ENCODE measurements around the gene SLC6A20.
A peak's percentile ranks its signal among the peaks of the same experiment; 100 is the strongest.
"Not testable (repeated sequence)": the region's sequence is repeated elsewhere in the genome, so short reads cannot be mapped to it uniquely, and the experiment has no call there.

Gene SLC6A20

DNA sequence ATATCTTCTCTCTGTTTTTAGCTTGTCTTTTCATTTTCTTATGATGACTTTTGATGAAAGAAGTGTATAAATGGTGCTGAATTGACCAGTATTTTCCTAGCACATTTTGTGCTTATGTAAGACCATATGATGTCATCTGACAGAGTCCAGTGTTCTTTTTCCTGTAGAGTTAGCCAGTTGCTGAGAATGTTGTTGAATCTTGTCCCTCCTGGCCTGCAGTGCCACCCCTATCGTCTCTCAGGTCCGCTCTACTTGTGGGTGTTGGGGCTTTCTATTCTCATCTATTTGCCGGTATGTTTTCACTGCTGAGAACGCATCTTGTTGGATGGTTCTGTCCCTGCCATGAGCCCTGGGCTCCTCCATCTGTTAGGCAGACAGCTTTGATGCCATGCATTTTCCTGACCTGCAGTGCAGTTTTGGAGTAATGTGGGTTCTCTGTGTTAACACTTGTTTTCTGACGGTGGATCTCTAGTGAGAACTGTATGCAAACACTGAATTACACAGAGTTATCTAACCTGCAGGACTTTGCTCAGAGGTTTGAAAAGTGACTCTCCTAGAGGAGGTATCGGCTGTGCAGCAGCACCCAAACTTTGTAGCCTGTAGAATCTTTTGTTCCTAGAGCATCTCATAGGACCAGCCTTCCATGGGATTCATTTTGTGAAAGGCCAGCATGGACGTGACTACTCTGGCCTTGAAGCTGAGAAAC, 44.6 kb downstream of the SLC6A20 start:
- H3K79me2 ChIP-seq (ENCODE audit: insufficient read depth, low read length) = no peaks in the 10 kb centered on the region
- H4K20me1 ChIP-seq (ENCODE audit: insufficient read depth, low read length) = no peaks in the 10 kb centered on the region; the same call in 1 of the 2 replicates
- no peak overlapping the region for H2AFZ ChIP-seq (ENCODE audit: low read depth, low read length)
- H3K9ac ChIP-seq (ENCODE audit: low read depth, low read length) = no peak overlapping the region
- 0 out of 2 replicates have a peak overlapping the region, but pooled peaks have one; percentile 18 for H3K27ac ChIP-seq (ENCODE audit: low read length)
- H3K4me2 ChIP-seq (ENCODE audit: insufficient read depth, low read length) = no peak overlapping the region
- H3K9me3 ChIP-seq (ENCODE audit: insufficient read depth, low read length, severe bottlenecking) = no peaks in the 10 kb centered on the region
- ATAC-seq (ENCODE audit: insufficient read depth, low read depth) = no peak
- TF ChIP-seq CTCF (IDR thresholded peaks at IDR 0.05; ENCODE audit: borderline replicate concordance, extremely low read depth, low read length, poor library complexity, severe bottlenecking) (no peak), EZH2 (IDR thresholded peaks at IDR 0.05; ENCODE audit: borderline replicate concordance, low read depth, low read length, severe bottlenecking) (no peak)
- H3K4me1 ChIP-seq (ENCODE audit: insufficient read depth, low read length) = no peaks in the 10 kb centered on the region
- no peak for DNase-seq
- no peak overlapping the region for H3K4me3 ChIP-seq (ENCODE audit: low read depth in 1 of 2, low read length in 2 of 2)
- no peaks in the 10 kb centered on the region for H3K27me3 ChIP-seq (ENCODE audit: insufficient read depth, low read length, poor library complexity)
- H3K36me3 ChIP-seq (ENCODE audit: insufficient read depth, low read length) = peaks cover 14% of the 10 kb centered on the region; the same call in 1 of the 2 replicates

DNA sequence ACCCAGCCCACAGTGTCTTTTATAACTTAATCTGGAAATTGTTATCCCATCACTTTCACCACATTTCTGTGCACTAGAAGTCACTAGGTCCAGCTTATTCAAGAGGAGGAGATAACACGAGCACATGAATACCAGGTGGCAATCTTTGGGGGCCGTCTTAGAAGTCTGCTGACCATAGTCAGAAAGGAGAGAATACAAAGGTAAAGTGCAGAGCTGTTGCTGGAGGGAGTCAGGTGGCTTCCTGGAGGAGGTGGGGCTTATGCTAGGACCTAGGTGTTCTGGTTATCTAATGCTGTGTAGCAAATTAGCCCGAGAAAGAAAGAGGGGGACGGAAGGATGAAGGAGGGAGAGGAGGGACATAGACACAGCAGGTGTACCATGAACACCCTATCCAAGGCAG, 46.5 kb downstream of the SLC6A20 start:
- H3K27ac ChIP-seq (ENCODE audit: low read length) = no peak overlapping the region
- H3K9ac ChIP-seq (ENCODE audit: low read depth, low read length) = no peak overlapping the region
- H3K27me3 ChIP-seq (ENCODE audit: insufficient read depth, low read length, poor library complexity) = no peaks in the 10 kb centered on the region
- DNase-seq = no peak
- H3K79me2 ChIP-seq (ENCODE audit: insufficient read depth, low read length) = no peaks in the 10 kb centered on the region
- no peak overlapping the region for H2AFZ ChIP-seq (ENCODE audit: low read depth, low read length)
- TF ChIP-seq CTCF (IDR thresholded peaks at IDR 0.05; ENCODE audit: borderline replicate concordance, extremely low read depth, low read length, poor library complexity, severe bottlenecking) (no peak), EZH2 (IDR thresholded peaks at IDR 0.05; ENCODE audit: borderline replicate concordance, low read depth, low read length, severe bottlenecking) (no peak)
- H3K36me3 ChIP-seq (ENCODE audit: insufficient read depth, low read length) = peaks cover 30% of the 10 kb centered on the region
- no peaks in the 10 kb centered on the region for H3K4me1 ChIP-seq (ENCODE audit: insufficient read depth, low read length)
- no peak overlapping the region for H3K4me2 ChIP-seq (ENCODE audit: insufficient read depth, low read length)
- no peaks in the 10 kb centered on the region for H3K9me3 ChIP-seq (ENCODE audit: insufficient read depth, low read length, severe bottlenecking)
- no peaks in the 10 kb centered on the region; the same call in 1 of the 2 replicates for H4K20me1 ChIP-seq (ENCODE audit: insufficient read depth, low read length)
- H3K4me3 ChIP-seq (ENCODE audit: low read depth in 1 of 2, low read length in 2 of 2) = no peak overlapping the region
- no peak for ATAC-seq (ENCODE audit: insufficient read depth, low read depth)

DNA sequence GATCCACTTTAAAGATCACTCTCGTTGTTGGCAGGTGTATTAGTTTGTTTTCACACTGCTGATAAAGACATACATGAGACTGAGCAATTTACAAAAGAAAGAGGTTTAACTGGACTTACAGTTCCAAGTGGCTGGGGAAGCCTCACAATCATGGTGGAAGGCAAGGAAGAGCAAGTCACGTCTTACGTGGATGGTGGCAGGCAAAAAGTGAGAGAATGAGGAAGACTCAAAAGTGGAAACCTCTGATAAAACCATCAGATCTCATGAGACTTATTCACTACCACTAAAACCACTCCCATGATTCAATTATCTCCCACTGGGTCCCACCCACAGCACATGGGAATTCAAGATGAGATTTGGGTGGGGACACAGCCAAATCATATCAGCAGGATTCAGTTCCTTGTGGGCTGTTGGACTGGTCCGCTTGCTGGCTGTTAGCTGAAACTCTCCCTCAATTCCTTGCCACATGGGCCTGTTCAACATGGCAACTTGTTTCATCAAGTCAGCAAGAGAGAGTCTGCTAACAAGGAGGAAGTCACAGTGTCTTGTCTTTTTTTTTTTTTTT, 47.2 kb downstream of the SLC6A20 start:
- not testable (repeated sequence) for H3K27ac ChIP-seq (ENCODE audit: low read length); H3K79me2 ChIP-seq (ENCODE audit: insufficient read depth, low read length); ATAC-seq (ENCODE audit: insufficient read depth, low read depth); H3K4me3 ChIP-seq (ENCODE audit: low read depth in 1 of 2, low read length in 2 of 2); H3K4me1 ChIP-seq (ENCODE audit: insufficient read depth, low read length); H2AFZ ChIP-seq (ENCODE audit: low read depth, low read length); H3K9me3 ChIP-seq (ENCODE audit: insufficient read depth, low read length, severe bottlenecking); H3K4me2 ChIP-seq (ENCODE audit: insufficient read depth, low read length); H3K9ac ChIP-seq (ENCODE audit: low read depth, low read length); H3K27me3 ChIP-seq (ENCODE audit: insufficient read depth, low read length, poor library complexity); DNase-seq; H4K20me1 ChIP-seq (ENCODE audit: insufficient read depth, low read length)
- H3K36me3 ChIP-seq (ENCODE audit: insufficient read depth, low read length) = peaks cover 38% of the 10 kb centered on the region

DNA sequence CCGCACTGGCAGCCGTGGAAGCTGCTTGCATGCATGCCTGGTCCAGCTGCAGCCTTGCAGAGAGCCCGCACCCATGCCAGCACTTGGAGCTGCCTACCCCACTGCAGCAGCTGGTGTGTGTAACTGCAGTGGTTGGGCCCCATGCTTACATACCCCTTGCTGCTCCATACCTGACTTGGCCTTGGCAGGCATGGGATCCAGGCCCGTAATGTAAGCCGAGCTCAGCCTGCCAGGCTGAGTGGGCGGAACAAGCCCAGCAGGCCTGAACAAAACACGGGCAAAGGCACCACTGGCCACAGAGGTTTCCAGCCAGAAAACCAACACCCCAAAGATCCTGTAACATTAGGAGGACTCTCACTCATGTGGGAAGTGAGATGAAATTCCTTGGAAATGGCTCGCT, 48.3 kb downstream of the SLC6A20 start:
- H3K4me3 ChIP-seq (ENCODE audit: low read depth in 1 of 2, low read length in 2 of 2) = no peak overlapping the region
- H3K4me2 ChIP-seq (ENCODE audit: insufficient read depth, low read length) = no peak overlapping the region
- no peaks in the 10 kb centered on the region for H3K4me1 ChIP-seq (ENCODE audit: insufficient read depth, low read length)
- no peaks in the 10 kb centered on the region; the same call in 1 of the 2 replicates for H4K20me1 ChIP-seq (ENCODE audit: insufficient read depth, low read length)
- no peaks in the 10 kb centered on the region for H3K9me3 ChIP-seq (ENCODE audit: insufficient read depth, low read length, severe bottlenecking)
- ATAC-seq (ENCODE audit: insufficient read depth, low read depth) = no peak
- peaks cover 48% of the 10 kb centered on the region for H3K36me3 ChIP-seq (ENCODE audit: insufficient read depth, low read length)
- no peak overlapping the region for H3K27ac ChIP-seq (ENCODE audit: low read length)
- TF ChIP-seq EZH2 (IDR thresholded peaks at IDR 0.05; ENCODE audit: borderline replicate concordance, low read depth, low read length, severe bottlenecking) = no peak
- TF ChIP-seq CTCF (IDR thresholded peaks at IDR 0.05; ENCODE audit: borderline replicate concordance, extremely low read depth, low read length, poor library complexity, severe bottlenecking) = no peak
- no peaks in the 10 kb centered on the region for H3K27me3 ChIP-seq (ENCODE audit: insufficient read depth, low read length, poor library complexity)
- no peak for DNase-seq
- no peaks in the 10 kb centered on the region for H3K79me2 ChIP-seq (ENCODE audit: insufficient read depth, low read length)
- H2AFZ ChIP-seq (ENCODE audit: low read depth, low read length) = no peak overlapping the region
- H3K9ac ChIP-seq (ENCODE audit: low read depth, low read length) = no peak overlapping the region
